ENCODE data around the gene MAPK8.

The MAPK8 gene

DNA sequence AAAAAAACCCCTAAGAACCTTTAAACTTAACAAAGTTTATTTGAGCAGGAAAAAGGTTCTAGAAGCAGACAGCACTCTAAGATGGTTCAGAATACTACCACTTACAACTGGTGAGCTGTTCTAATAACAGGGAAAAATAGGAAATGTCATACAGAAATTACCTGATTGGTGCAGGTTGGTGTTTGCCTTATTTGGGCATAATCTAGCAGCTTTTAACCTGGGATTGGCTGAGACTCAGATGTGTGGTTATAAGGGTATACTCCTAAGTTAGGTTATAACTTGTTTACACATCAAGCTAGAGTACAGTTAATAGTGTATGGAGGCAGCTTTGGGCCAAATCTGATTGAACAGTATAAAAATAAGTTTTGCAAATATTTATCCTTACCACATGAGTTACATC is 59.8 kb downstream of the MAPK8 start:
- TF ChIP-seq ZFX (IDR thresholded peaks at IDR 0.05; ENCODE audit: borderline replicate concordance) = no peak
- TF ChIP-seq, protein P1, sequence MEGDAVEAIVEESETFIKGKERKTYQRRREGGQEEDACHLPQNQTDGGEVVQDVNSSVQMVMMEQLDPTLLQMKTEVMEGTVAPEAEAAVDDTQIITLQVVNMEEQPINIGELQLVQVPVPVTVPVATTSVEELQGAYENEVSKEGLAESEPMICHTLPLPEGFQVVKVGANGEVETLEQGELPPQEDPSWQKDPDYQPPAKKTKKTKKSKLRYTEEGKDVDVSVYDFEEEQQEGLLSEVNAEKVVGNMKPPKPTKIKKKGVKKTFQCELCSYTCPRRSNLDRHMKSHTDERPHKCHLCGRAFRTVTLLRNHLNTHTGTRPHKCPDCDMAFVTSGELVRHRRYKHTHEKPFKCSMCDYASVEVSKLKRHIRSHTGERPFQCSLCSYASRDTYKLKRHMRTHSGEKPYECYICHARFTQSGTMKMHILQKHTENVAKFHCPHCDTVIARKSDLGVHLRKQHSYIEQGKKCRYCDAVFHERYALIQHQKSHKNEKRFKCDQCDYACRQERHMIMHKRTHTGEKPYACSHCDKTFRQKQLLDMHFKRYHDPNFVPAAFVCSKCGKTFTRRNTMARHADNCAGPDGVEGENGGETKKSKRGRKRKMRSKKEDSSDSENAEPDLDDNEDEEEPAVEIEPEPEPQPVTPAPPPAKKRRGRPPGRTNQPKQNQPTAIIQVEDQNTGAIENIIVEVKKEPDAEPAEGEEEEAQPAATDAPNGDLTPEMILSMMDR (IDR thresholded peaks at IDR 0.05) = no peak
- H3K27ac ChIP-seq = no peak overlapping the region

DNA sequence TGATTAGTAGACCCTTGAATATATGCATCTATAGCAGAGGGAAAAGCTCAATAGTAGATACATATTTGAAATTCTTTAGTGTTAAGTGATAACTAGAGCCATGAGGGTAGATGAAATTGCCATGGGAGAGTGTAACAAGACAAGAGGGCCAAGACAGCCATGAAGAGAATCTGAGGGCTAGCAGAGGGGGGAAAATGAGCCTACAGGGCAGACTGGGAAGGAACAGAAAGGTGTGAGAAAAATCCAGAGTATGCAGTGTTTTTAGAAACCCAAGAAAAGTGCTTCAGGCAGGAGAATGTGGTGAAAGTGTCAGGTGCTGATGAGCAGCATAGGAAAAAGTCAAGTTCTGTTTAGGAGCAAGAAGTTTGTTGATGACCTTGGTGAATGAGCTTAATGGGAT is 63.0 kb downstream of the MAPK8 start:
- no peak for TF ChIP-seq ZFX (IDR thresholded peaks at IDR 0.05; ENCODE audit: borderline replicate concordance)
- TF ChIP-seq, protein P1 (IDR thresholded peaks at IDR 0.05) = no peak
- H3K27ac ChIP-seq = no peak overlapping the region

DNA sequence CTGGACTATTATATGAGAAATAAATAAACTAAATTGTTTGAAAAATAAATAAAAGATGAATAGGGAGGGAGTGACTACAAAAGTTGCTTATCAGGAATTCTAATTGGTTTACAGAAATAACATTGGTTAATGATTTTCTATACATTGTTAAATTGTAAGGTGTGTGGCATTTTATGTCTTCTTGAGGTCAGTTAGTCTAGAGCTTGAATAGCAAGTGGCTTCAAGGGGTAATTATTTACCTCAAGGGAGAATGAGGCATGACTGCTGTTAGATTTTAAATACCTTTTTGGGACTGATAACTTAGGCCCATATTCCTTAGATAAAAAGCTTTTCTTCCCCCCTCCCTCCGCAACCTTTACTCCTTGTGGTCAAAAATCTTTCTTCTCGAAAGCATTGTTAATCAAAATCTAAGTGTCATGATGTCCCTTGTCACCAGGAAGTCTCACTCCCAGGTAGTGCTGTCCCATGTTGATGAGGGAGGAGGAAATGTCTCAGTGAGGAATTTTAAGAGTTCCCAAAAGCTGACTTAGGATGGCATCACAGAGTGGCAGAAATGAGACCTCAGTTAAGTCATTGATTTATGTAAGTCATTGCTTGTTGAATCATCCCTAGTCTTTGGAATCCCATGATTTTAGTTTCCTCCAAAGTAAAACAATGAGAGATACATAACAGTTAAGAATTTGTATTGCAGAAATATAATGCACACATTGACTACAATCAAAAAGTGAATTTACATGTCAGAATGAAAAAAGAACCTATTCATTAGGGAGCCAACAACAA is 71.5 kb downstream of the MAPK8 start:
- no peak overlapping the region for H3K27ac ChIP-seq
- no peak for TF ChIP-seq ZFX (IDR thresholded peaks at IDR 0.05; ENCODE audit: borderline replicate concordance)
- TF ChIP-seq, protein P1 (IDR thresholded peaks at IDR 0.05) = no peak

DNA sequence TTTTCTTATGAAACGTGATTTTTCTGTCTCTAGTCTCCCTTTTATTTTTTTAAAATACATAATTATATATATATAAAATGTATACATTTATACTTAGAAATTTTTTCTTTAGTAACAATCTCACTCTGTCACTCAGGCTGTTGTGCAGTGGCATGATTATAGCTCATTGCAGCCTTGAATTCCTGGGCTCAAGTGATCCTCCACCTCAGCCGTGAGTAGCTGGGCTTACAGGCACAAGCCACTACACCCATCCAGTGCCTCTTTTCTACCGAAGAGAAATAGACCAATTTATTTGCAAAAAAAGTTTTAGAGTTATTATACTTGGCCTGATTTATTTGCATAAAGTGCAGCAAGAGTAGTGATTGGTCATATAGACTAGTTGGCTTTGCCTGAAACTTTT is 72.2 kb downstream of the MAPK8 start:
- TF ChIP-seq ZFX (IDR thresholded peaks at IDR 0.05; ENCODE audit: borderline replicate concordance) = no peak
- TF ChIP-seq, protein P1 (IDR thresholded peaks at IDR 0.05) = no peak
- no peak overlapping the region for H3K27ac ChIP-seq

DNA sequence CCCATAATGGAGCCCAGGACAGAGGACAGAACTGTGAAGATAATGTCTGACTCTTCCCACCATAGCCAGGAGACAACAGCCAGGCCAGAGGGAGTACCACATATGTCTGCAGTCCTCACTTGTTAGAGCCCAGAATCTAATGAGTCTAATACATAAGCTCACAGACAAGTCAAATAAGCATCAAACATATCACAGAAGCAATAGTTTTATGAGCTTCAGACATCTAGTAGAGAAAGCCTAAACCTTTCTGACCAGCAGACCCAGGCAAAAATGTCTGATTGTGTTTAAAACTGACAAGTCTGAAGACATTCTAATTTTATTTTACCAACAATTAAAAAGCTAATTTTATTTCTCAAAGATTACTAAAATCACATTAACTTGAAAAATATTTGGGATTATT is 75.5 kb downstream of the MAPK8 start:
- TF ChIP-seq ZFX (IDR thresholded peaks at IDR 0.05; ENCODE audit: borderline replicate concordance) = no peak
- TF ChIP-seq, protein P1 (IDR thresholded peaks at IDR 0.05) = no peak
- no peak overlapping the region for H3K27ac ChIP-seq

DNA sequence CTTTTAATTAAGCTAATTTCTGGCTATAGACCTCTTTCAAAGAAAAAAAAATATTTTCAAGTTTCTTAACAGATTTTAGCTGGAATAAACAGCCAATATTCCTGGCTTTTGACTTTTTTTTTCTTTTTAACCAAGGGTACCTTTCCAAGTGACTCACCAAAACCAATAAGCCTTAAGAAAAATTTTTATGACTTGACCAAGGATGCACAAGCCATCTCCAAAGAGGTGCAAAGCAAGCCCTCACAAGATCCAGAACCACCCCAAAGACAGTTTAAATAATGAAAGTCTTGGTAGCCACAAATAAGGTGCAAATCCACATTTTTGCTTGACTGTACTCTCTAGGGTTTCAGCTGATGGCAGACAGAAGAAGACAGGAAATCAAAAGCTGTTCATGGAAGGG is 76.5 kb downstream of the MAPK8 start:
- H3K27ac ChIP-seq = no peak overlapping the region
- TF ChIP-seq ZFX (IDR thresholded peaks at IDR 0.05; ENCODE audit: borderline replicate concordance) = no peak
- TF ChIP-seq, protein P1 (IDR thresholded peaks at IDR 0.05) = no peak

DNA sequence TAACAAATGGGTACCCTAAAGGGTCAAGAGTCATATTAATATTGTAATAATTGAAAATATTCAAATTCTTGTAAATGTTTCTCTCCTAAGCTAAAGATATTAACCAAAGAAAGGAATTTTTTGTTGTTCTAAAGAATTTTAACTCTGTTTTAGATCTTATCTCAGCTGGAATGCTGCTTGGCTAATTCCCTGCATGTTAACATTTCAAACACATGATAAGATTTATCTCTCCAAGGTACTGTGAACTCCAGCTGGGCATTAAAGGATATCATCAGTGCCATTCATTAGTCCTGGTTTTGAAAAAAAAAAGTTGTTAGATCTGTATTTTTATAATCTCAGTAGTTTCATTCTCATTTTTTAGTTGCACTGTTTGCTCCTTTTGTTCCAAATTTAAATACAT is 76.9 kb downstream of the MAPK8 start:
- no peak for TF ChIP-seq ZFX (IDR thresholded peaks at IDR 0.05; ENCODE audit: borderline replicate concordance)
- TF ChIP-seq, protein P1 (IDR thresholded peaks at IDR 0.05) = no peak
- H3K27ac ChIP-seq = no peak overlapping the region

Data from 22Rv1 (cell line).